Central memory CD4-positive, alpha-beta T cell (primary cell): ENCODE measurements around the gene CAPRIN2.

Experiments used
- DNase-seq: peaks from one replicate; pipeline ENCODE4 v3.0.0; 2022
- total RNA-seq, 3 experiments: gene quantifications; one replicate each; lab custom pipeline; 2026; lab: John Stamatoyannopoulos, UW

CAPRIN2 gene
- 13.9 to 78.9 (median 59.0) reads per million in 3 experiments for total RNA-seq

- DNase-seq: peak; percentile 94
These were observed at the start of gene CAPRIN2 for GRCh38 chr12:30754750-30755394. Gene CAPRIN2, minus strand, starts transcription at chr12:30754951. Its CDS starts 1,431 bp downstream, at chr12:30753520.

DNA sequence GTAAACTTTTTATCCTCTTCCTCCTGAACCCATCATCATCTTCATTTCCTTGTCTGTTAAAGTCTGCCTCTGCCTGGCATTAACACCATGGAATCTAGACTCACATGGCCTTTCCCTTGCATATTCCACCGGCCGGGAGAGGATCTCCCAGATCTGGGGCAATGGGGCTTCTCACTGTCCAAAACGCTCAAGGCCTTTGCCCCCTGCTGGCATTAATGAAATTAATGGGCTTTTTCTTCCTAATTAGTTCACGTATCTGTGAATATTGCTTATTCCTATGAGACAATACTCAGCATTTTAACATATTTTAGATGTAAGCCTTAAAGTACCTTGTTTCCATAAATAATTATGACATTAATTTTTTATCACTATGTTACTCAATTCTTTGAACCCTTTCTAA is 42.9 kb upstream of the CAPRIN2 start:
- DNase-seq: no peak

- no peak for DNase-seq
These were observed 42.2 kb upstream of the CAPRIN2 start for GRCh38 chr12:30796891-30797371.

DNA sequence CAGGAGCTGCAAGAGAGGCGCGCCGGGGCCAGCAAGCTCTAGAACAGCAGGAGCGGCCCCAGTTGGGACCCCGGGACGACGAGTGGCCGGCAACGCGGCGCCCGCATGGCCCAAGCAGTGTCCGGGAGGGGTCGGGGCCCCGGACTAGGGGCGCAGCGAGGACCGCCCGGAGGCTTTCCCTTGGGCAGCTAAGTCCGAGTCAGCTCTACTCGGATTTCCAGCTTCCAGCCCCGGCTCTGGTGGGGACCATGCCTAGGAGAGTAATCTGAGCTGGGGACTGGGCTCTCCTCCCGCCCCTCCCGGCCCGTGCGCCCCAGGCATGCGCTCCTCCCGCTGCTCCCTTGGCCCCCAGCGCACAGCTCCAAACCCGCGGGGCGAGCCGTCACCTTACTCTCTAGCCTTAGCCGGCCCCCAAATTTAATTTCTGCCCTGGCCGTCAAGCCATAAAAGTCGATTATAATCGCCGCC is 41.6 kb upstream of the CAPRIN2 start:
- no peak for DNase-seq

DNA sequence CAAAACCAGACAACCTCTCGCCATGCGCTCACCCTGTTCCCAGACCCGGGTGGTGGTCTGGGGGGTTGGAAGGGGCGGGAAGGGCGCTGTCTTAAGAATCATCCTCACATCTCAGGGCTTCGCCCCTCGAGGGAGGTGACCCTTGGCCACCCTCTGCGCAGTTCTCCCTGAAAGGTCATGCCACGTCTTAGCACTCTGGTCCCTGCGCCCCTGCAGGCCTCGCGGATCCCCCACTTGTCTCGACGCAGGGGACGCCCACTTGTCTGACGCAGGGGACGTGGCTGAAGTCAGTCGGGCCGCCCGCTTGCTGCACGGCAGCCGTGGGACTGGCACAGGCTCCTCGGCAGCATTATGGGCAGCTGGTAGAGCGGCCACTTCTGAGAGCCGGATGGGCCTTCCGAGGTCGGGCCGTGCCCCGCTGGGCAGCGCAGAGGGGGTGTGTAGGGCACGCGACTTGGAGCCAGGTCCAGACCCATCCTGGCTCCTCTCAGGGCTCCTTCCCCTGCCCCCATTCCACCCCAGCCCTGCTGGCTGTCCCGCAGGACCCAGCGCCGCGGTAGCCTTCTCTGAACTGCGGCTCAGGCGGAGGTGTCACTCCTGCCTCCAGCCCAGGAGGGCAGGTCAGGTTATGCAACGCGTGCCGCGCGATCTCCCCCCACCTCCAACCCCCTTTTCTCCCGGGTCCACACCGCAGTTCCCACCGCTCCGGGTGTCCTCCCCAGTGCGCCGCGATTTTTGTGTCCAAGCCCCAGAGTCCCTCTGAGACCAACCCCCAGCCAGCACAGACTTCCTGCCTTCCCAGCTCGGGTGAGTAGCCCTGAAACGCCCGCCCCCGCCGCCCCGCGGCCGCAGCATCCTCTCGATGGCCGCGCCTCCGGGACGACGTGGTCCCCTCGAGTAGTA is 40.9 kb upstream of the CAPRIN2 start:
- DNase-seq: peak; percentile 14

DNA sequence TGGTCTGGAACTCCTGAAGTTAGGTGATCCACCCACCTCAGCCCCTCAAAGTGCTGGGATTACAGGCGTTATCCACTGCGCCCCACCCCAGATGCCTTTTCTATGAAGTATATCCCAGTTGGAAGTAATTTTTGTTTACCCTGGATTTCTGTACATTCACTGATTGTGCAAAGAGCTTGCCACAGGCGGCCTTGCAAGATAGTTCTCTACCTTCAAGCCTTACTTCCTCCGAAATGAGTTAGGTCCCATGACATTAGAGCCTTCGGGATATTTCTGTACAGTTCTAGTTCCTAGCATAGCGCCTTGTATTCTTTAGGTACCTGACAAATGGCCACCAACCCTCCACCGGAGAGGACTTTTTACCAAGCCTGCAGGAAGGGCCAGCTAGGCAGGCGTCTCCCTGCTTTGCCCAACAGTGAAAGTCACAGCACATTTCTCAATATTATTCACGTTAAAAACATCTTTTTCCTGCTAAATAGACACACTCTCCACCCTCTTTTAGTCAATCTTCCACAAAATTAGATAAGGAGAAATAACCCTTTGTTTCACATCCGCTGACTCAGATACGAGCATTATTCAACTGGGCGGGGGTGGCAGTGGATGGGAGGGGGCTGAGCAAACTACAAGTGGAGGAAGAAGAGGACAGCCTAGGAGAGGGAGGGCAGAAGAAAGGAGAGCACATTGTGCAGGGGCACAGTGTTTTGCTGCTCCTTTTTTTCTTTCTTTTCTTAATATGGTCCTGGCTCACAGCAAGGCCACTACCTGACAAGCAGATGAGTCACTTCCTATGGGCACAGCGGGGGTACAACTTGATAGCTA is 40.0 kb upstream of the CAPRIN2 start:
- no peak for DNase-seq

DNA sequence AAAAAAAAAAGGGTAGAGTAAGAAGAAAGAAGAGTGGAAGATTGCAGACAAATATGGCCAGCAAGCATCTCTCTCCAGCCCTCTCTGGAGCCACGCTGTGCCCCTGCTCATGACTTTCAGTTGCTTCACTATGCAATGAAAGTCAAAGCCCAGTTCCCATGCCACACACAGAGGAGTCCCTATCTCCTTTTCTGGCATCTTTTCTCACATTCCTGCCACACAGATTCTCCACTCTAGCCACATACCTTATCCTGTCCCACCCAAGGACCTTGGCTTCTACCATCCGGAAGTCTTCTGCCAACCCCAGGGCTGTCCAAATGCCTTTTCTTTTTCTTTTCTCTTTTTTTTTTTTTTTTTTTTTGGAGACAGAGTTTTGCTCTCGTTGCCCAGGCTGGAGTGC is 39.3 kb upstream of the CAPRIN2 start:
- DNase-seq: no peak

DNA sequence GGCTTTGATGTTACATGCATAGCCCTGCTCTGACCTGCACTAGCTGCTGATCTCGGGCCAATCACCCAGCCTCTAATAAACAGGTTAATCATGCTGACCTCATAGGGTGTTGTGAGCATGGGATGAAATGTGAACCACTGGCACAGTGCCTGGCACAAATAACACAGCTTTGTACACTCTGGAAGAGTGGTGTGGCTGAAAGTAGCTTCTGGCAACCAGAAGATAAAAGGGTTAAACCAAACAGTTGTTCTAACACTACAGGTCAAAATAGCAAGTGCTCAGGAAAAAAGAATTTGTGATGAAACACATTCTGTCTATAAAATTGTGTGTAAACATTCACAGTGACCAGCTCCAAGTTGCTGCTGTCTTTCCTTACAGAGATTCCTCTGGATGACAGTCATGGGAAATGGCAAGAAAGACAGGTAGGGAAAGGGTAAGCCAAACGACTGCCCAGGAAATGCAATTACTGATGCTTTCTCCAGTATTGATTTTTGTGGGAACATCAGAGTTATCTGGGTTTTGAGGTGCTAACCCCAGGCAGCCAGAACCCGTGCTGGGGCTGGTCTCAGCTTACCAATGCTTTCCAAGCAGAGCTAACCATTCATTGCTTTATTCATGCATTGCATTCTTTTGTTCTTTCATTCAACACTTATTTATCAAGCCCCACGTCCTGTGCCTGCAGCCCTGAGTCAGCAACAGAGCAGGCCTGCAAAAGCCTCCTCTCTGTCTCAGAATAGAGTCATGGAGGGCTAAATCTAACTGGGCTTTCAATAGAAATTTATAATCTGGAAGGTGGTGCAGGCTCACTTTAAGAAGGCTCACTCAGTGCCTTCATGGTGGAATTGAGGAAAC is 38.1 kb upstream of the CAPRIN2 start:
- no peak for DNase-seq

- no peak for DNase-seq
These were observed 37.3 kb upstream of the CAPRIN2 start for GRCh38 chr12:30792085-30792484.

GRCh38 chr12:30788754-30789153 is 34.0 kb upstream of the CAPRIN2 start:
- no peak for DNase-seq

DNA sequence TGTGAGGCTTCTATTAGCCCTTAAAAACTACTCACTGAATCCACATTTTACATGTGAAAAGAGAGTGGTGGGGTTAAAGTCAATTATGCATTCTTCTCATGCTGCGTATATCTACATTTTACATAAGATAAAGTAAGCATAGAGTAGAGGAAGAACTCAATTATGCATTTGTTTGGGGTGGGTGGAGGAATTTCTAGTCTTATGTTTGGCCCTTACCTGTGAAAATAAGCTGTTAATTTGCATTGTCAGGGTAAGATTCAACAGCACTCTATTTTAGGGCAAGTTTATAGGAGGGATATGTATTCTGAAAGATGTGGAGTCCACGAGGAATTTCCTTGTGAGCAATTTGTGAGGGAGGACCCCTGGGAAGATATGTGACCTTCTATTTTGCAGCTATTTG is 30.9 kb upstream of the CAPRIN2 start:
- DNase-seq: no peak

DNA sequence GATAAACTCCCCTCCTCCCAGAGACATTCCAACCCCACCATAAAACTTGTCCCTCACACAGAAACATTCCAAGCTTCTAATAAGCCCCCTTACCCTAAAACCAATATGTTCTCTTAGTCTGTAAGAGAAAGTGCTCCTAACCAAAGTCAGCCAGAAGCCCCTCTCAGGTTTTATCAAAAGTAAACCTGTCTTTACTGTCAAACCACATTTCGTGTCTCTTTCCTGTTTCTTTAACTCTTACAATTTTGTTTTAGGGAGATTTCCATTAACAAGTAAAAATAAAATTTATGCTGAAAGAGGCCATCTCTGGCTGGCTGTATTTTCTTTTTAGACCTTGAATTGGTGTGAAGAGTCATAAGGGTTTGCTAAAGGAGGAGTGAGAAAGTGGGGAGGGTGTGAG is 29.8 kb upstream of the CAPRIN2 start:
- DNase-seq: no peak

DNA sequence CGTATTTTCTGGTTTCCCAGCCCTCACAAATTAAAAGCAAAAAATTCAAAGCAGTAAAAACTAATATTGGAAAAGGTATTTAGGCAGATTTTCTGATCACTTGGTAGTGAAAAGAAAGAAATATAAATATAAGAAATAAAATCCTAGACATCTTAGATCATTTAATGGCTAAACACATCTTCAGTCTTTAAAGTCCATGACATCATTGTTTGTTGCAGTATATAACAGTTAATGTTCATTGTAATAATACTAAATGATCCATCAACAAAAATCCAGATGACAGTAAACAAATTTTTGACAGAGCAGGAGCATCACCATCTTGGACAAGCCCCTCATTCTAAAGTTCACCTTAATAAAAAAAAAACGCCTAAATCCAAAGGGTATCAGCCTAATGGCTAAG is 29.2 kb upstream of the CAPRIN2 start:
- no peak for DNase-seq

DNA sequence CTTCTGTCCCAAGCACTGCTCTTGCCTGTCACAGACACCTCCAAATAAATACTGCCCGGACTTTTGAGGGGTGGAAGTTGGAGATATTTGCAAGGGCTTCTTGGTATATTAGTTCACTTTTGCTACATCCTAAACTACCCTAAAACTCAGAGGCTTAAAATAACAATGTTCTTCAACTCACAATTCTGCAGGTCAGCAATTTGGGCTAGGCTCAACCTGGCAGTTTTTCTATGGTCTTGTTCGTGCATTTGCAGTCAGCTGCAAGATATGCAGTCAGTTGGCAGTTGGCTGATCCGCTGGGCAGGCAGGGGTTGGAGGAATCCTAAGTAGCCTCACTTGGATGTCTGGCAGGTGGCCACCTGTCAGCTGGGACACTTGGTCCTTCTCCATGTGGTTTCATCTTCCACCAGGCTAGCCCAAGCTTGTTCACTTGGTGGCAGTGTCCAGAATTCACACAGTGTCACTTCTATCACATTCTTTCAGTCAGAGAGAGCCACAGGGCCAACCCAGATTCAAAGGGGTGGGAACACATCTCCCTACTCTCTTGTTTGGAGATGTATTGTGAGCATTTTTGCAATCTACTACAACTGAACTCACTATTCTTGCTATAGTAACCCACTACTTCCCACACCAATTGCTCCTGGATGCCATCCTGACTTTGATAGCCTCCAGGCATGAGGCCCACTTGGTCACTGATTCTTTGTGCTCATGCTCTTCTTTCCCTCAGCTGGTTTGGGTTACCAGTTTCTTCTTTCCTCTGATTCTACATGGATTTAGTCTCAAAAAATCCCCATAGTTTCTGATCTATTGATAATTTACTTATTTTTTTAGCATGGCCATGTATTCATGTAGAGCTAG is 27.8 kb upstream of the CAPRIN2 start:
- DNase-seq: no peak

GRCh38 chr12:30779578-30779977 is 24.8 kb upstream of the CAPRIN2 start:
- DNase-seq: no peak

DNA sequence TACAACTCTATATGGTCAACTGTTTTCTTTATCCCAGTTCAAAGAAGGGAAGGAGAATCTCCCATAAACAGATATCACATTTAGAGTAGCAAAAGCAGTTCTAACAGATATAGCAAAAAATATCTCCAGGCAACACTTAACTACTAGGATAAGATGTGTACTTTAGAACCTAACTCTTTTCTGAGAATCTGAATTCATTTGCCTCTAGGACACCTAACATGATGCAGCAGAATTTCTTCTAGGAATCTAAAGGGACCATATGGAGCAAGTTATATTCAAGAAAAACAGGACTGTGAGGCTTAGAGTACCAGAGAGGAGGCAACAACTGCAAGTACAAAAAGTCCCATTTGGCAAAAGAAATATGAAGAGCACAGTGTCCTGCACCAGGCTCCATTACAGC is 24.4 kb upstream of the CAPRIN2 start:
- no peak for DNase-seq

GRCh38 chr12:30774599-30774998 is 19.8 kb upstream of the CAPRIN2 start:
- no peak for DNase-seq

GRCh38 chr12:30769802-30770201 is 15.1 kb upstream of the CAPRIN2 start:
- no peak for DNase-seq

- no peak for DNase-seq
These were observed 9.5 kb upstream of the CAPRIN2 start for GRCh38 chr12:30764251-30764650.

DNA sequence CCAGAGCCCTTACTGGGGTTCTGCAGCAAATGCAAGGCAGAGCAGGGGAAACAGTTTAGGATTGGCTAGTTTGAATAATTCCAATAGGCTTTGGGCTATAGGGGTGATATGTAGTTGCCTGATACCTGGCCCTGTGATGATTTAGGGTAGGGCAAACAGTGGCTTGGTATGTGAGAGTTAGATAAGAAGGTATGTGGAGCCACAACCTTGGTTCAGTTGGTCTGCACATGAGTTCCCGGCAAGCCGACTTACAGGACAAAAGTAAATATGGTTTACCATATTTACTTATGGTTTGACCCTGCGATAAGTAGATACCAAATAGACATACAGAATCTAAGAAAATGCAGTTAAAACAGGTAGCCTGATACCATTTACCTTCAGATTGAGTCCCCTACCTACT is 8.3 kb upstream of the CAPRIN2 start:
- DNase-seq: no peak

- no peak for DNase-seq
These were observed 7.0 kb upstream of the CAPRIN2 start for GRCh38 chr12:30761730-30762129.
